SK-N-SH treated with all-trans-retinoic acid at 6 μM for 48 hours (cell line): Measurements from ENCODE around the gene DMD.

ENCODE experiments used
- ARNTL ChIP-seq: fragments of 450-650 bp; formaldehyde crosslinking; IDR thresholded peaks from 2 replicates; pipeline ENCODE4 v1.5.0; 2020; ENCODE audit warnings: low read depth, mild to moderate bottlenecking, moderate library complexity, borderline replicate concordance
- PATZ1 ChIP-seq: fragments of 250-450 bp; sonication (Bioruptor Pico); IDR thresholded peaks from 2 replicates; pipeline ENCODE4 v1.8.0; 2020; ENCODE audit warnings: mild to moderate bottlenecking, moderate library complexity, borderline replicate concordance
- RARB ChIP-seq: fragments of 250-450 bp; sonication (Bioruptor Pico); IDR thresholded peaks from 2 replicates; pipeline ENCODE4 v1.8.0; 2021; ENCODE audit warnings: mild to moderate bottlenecking, moderate library complexity
- TCF4 ChIP-seq: fragments of 250-450 bp; sonication (Bioruptor Pico); IDR thresholded peaks from 2 replicates; pipeline ENCODE4 v1.8.0; 2021; ENCODE audit warnings: mild to moderate bottlenecking, moderate library complexity, borderline replicate concordance
- TOX ChIP-seq: fragments of 250-450 bp; sonication (Bioruptor Pico); IDR thresholded peaks from 2 replicates; pipeline ENCODE4 v1.8.0; 2021; ENCODE audit warnings: mild to moderate bottlenecking, moderate library complexity, borderline replicate concordance
- ZFP3 ChIP-seq: fragments of 250-450 bp; sonication (Bioruptor Pico); IDR thresholded peaks from 2 replicates; pipeline ENCODE4 v1.5.0; 2020; ENCODE audit warnings: mild to moderate bottlenecking, moderate library complexity
- ZNF70 ChIP-seq: fragments of 450-650 bp; formaldehyde crosslinking; IDR thresholded peaks from 2 replicates; pipeline ENCODE4 v1.5.0; 2020; ENCODE audit warnings: mild to moderate bottlenecking, moderate library complexity

- TF ChIP-seq PATZ1 (CRISPR knock-in tag): no peak
- TF ChIP-seq TOX: no peak
- TF ChIP-seq ZNF70: no peak
- no peak for TF ChIP-seq ARNTL (CRISPR knock-in tag)
- TF ChIP-seq ZFP3 (CRISPR knock-in tag): no peak
- TF ChIP-seq TCF4 (CRISPR knock-in tag): no peak
- TF ChIP-seq RARB (CRISPR knock-in tag): no peak
These were observed 1920.2 kb downstream of the DMD start for GRCh38 chrX:31291131-31291530.
